HEK293 (cell line): ENCODE results near the gene FAN1.

Experiments used
- HOXC10 ChIP-seq: sonication (generic); formaldehyde crosslinking; IDR thresholded peaks from 2 replicates; pipeline ENCODE4 v1.8.1; 2023; ENCODE audit warnings: mild to moderate bottlenecking, missing genetic modification reagents
- KLF17 ChIP-seq: fragments of 450-650 bp; formaldehyde crosslinking; IDR thresholded peaks from 2 replicates; pipeline ENCODE4 v1.5.1; 2016; ENCODE audit warnings: missing biosample characterization, missing genetic modification characterization
- MEIS1 ChIP-seq: sonication (generic); formaldehyde crosslinking; IDR thresholded peaks from 2 replicates; pipeline ENCODE4 v1.8.1; 2022; ENCODE audit warnings: missing genetic modification reagents, mild to moderate bottlenecking, borderline replicate concordance
- PRDM10 ChIP-seq: fragments of 450-650 bp; formaldehyde crosslinking; IDR thresholded peaks from 2 replicates; pipeline ENCODE4 v1.5.1; 2016; ENCODE audit warnings: missing biosample characterization, missing genetic modification characterization
- ZBTB11 ChIP-seq: fragments of 450-650 bp; formaldehyde crosslinking; conservative IDR thresholded peaks from 2 replicates; pipeline ENCODE4 v1.5.1; 2016; ENCODE audit warnings: low read depth, missing biosample characterization, missing genetic modification characterization
- ZBTB20 ChIP-seq: fragments of 450-650 bp; formaldehyde crosslinking; IDR thresholded peaks from 2 replicates; pipeline ENCODE4 v1.5.1; 2016; ENCODE audit warnings: missing biosample characterization, missing genetic modification characterization
- ZFP3 ChIP-seq: fragments of 450-650 bp; formaldehyde crosslinking; IDR thresholded peaks from 2 replicates; pipeline ENCODE4 v1.5.1; 2016; ENCODE audit warnings: low read depth, missing biosample characterization, missing genetic modification characterization
- ZNF248 ChIP-seq: fragments of 450-650 bp; formaldehyde crosslinking; IDR thresholded peaks from 2 replicates; pipeline ENCODE4 v1.5.1; 2017; ENCODE audit warnings: missing biosample characterization, missing genetic modification characterization
- ZNF311 ChIP-seq: fragments of 450-650 bp; formaldehyde crosslinking; IDR thresholded peaks from 2 replicates; pipeline ENCODE4 v1.5.1; 2017; ENCODE audit warnings: missing biosample characterization, missing genetic modification characterization, borderline replicate concordance
- ZNF501 ChIP-seq: fragments of 450-650 bp; formaldehyde crosslinking; IDR thresholded peaks from 2 replicates; pipeline ENCODE4 v1.5.1; 2016; ENCODE audit warnings: missing biosample characterization, missing genetic modification characterization
- ZNF555 ChIP-seq: fragments of 450-650 bp; formaldehyde crosslinking; conservative IDR thresholded peaks from 2 replicates; pipeline ENCODE4 v1.5.1; 2017; ENCODE audit warnings: missing biosample characterization, mild to moderate bottlenecking, missing genetic modification characterization, inconsistent platforms
- ZNF624 ChIP-seq: fragments of 450-650 bp; formaldehyde crosslinking; IDR thresholded peaks from 2 replicates; pipeline ENCODE4 v1.5.1; 2017; ENCODE audit warnings: missing biosample characterization, missing genetic modification characterization
- ZSCAN4 ChIP-seq: fragments of 450-650 bp; formaldehyde crosslinking; IDR thresholded peaks from 2 replicates; pipeline ENCODE4 v1.5.1; 2017; ENCODE audit warnings: missing biosample characterization, missing genetic modification characterization
- TF ChIP-seq, protein P1 (sequence below): fragments of 450-650 bp; formaldehyde crosslinking; IDR thresholded peaks from 2 replicates; pipeline ENCODE4 v1.5.1; 2016; ENCODE audit warnings: missing biosample characterization, missing genetic modification characterization
- TF ChIP-seq, protein P2 (sequence below): fragments of 450-650 bp; formaldehyde crosslinking; IDR thresholded peaks from 2 replicates; pipeline ENCODE4 v1.5.1; 2017; ENCODE audit warnings: missing biosample characterization, mild to moderate bottlenecking, missing genetic modification characterization, moderate library complexity
- TF ChIP-seq, protein P3 (sequence below): fragments of 450-650 bp; formaldehyde crosslinking; IDR thresholded peaks from 2 replicates; pipeline ENCODE4 v1.5.1; 2016; ENCODE audit warnings: missing biosample characterization, missing genetic modification characterization, borderline replicate concordance
- TF ChIP-seq, protein P4 (sequence below): fragments of 450-650 bp; formaldehyde crosslinking; IDR thresholded peaks from 2 replicates; pipeline ENCODE4 v1.5.1; 2016; ENCODE audit warnings: missing biosample characterization, missing genetic modification characterization

The FAN1 gene

DNA sequence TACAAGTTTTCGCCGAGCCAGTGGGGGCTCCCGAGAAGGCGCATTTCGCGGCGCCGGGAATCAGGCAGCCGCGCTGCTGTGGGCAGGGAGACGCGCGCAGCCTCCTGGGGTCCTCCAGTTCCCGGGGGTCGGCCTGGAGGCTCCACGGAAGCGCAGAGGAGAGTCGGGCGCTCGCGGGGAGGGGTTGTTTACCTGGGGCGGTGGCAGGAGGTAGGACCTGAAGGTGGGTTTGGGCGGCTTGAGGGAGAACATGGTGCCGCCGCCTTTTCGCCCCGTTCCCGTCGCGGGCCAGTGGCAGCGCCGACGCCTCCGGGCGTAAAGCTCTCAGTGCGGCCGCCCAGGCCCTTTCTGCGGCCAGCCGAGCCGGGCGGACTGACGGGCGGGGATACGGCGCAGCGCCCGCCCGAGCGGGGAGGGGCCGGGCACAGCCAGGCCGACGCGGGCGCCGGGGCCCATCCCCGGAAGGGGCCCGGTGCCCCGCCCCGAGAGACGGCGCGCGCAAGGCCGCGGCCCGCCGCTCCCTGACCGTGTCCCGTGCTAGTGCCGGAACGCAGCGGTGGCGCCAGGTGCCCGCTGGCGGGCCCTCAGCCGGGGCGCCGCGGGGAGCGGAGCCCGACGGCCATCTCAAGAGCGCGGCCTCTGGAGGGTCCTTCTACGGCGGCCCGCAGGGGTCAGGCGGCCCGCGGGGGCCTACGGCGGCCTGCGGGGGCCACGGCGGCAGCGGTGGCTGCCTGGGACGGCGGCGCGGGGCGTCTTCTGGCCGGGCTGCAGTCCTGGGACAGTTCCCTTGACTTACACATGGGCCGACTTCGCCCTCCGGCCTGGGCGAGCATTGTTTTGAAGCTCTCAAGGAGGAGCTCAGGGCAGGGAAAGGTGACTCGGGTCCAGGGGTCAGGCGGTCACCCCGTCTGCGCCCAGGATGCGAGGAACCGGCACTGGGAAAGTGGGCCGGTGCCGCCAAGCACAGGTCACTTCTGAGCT lies 87.8 kb downstream of the FAN1 start, which contains the start of gene MTMR10 (continued):
- TF ChIP-seq ZBTB11 (peak; percentile 53), ZFP3 (no peak), MEIS1 (no peak), ZNF501 (tag by site-specific recombination) (no peak), HOXC10 (CRISPR knock-in tag) (no peak), ZNF311 (no peak), PRDM10 (tag by site-specific recombination) (peak; percentile 51; the same call in 1 of the 2 replicates), ZSCAN4 (tag by site-specific recombination) (no peak), KLF17 (tag by site-specific recombination) (0 out of 2 replicates have a peak, but pooled peaks have one; percentile 34), ZNF555 (tag by site-specific recombination) (no peak), ZNF248 (tag by site-specific recombination) (no peak), ZBTB20 (peak; percentile 82), ZNF624 (tag by site-specific recombination) (no peak)
- TF ChIP-seq, protein P1, sequence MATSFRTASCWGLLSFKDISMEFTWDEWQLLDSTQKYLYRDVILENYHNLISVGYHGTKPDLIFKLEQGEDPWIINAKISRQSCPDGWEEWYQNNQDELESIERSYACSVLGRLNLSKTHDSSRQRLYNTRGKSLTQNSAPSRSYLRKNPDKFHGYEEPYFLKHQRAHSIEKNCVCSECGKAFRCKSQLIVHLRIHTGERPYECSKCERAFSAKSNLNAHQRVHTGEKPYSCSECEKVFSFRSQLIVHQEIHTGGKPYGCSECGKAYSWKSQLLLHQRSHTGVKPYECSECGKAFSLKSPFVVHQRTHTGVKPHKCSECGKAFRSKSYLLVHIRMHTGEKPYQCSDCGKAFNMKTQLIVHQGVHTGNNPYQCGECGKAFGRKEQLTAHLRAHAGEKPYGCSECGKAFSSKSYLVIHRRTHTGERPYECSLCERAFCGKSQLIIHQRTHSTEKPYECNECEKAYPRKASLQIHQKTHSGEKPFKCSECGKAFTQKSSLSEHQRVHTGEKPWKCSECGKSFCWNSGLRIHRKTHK (tag by site-specific recombination), result no peak
- TF ChIP-seq, protein P2, sequence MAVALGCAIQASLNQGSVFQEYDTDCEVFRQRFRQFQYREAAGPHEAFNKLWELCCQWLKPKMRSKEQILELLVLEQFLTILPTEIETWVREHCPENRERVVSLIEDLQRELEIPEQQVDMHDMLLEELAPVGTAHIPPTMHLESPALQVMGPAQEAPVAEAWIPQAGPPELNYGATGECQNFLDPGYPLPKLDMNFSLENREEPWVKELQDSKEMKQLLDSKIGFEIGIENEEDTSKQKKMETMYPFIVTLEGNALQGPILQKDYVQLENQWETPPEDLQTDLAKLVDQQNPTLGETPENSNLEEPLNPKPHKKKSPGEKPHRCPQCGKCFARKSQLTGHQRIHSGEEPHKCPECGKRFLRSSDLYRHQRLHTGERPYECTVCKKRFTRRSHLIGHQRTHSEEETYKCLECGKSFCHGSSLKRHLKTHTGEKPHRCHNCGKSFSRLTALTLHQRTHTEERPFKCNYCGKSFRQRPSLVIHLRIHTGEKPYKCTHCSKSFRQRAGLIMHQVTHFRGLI (tag by site-specific recombination), result no peak
- TF ChIP-seq, protein P3, sequence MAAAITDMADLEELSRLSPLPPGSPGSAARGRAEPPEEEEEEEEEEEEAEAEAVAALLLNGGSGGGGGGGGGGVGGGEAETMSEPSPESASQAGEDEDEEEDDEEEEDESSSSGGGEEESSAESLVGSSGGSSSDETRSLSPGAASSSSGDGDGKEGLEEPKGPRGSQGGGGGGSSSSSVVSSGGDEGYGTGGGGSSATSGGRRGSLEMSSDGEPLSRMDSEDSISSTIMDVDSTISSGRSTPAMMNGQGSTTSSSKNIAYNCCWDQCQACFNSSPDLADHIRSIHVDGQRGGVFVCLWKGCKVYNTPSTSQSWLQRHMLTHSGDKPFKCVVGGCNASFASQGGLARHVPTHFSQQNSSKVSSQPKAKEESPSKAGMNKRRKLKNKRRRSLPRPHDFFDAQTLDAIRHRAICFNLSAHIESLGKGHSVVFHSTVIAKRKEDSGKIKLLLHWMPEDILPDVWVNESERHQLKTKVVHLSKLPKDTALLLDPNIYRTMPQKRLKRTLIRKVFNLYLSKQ (tag by site-specific recombination), result no peak
- TF ChIP-seq, protein P4, sequence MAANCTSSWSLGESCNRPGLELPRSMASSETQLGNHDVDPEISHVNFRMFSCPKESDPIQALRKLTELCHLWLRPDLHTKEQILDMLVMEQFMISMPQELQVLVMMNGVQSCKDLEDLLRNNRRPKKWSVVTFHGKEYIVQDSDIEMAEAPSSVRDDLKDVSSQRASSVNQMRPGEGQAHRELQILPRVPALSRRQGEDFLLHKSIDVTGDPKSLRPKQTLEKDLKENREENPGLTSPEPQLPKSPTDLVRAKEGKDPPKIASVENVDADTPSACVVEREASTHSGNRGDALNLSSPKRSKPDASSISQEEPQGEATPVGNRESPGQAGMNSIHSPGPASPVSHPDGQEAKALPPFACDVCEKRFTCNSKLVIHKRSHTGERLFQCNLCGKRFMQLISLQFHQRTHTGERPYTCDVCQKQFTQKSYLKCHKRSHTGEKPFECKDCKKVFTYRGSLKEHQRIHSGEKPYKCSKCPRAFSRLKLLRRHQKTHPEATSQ, result no peak
- TF ChIP-seq, all 188 proteins: peak for 25
